LNCaP clone FGC (cell line): ENCODE measurements around the gene POLR2L.
A peak's percentile ranks its signal among the peaks of the same experiment; 100 is the strongest.

Experiments
- DNase-seq: peaks from one replicate; pipeline ENCODE4 v3.0.0-alpha.2; 2011; ENCODE audit warnings: low read depth
- H3K4me3 ChIP-seq: 2 replicates; pipeline ENCODE4 v1.5.1; 2011; ENCODE audit warnings: mild to moderate bottlenecking, low read depth, low read length, control low read depth
- CTCF ChIP-seq: IDR thresholded peaks from 2 replicates; pipeline ENCODE4 v1.5.1; 2012; ENCODE audit warnings: mild to moderate bottlenecking; ENCODE audit not compliant: control insufficient read depth, insufficient read depth; ENCODE audit errors: extremely low read depth

Gene POLR2L

DNA sequence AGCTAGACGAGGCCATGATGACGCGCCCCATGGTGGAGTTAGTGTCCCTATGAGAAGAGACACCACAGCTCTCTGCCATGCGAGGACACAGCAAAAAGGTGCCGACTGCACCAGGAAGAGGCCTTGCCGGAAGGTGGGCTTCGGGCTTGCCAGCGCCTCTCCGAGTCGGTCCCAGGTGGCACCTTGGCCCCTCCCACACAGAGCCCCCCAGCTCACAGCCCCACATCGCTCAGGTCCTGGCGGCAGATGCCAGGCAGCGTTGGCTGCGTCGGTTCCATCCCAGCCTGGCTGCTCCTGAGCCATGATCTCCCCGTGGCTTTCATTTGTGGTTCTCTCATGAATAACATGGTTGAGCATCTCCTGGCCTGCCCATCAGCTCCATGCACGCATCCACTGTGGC, 44.2 kb upstream of the POLR2L start:
- TF ChIP-seq CTCF = no peak
- H3K4me3 ChIP-seq = no peak overlapping the region
- no peak for DNase-seq

DNA sequence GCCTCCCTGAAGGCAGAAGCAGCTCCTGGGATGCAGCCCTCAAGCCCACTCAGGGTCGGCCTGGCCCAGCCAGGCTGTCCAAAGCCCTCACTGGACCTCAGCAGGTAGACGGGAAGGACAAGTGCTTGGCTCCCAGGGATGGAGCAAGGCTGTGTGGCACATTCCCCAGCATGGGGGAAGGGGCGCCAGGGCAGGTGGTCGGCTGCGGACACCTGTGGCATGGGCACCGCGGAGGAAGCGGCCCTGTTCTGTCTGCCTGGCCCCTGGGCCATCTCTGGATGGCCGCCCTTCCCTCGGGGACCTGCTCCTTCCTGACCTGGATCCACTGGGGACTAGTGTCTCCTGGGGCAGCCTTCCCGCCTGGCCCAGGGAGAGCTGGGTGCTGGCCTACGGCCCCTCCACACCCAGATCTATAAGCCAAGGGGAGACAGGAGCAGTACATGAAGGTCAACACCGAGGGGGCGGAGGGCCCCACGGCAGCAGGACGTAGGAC, 42.3 kb upstream of the POLR2L start:
- no peak for DNase-seq
- TF ChIP-seq CTCF = no peak
- H3K4me3 ChIP-seq = no peak overlapping the region

GRCh38 chr11:883527-883926, 41.2 kb upstream of the POLR2L start:
- TF ChIP-seq CTCF = no peak
- no peak for DNase-seq
- no peak overlapping the region for H3K4me3 ChIP-seq

- no peak for DNase-seq
- H3K4me3 ChIP-seq = no peak overlapping the region
- TF ChIP-seq CTCF = no peak
Observed at GRCh38 chr11:882596-882995, 40.3 kb upstream of the POLR2L start.

DNA sequence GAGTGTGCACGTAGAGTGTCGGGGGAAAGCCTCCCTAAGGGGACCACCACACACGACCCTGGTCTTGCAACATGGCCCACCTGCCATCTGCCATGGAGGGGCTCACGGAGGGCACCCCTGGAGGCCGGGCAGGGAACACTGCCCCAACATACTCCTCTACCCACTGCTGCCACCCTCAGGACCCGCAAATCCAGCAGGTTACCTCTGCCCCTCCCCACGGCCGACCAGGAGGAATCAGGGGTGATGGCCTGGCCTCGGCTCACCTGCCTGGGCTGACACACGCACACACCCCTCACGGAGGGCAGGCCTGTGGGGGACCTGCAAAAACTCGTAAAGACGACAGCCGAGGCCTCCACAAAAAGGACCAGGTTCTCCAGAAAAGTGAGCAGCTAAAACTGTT, 38.1 kb upstream of the POLR2L start:
- no peak for TF ChIP-seq CTCF
- no peak overlapping the region for H3K4me3 ChIP-seq
- no peak for DNase-seq

GRCh38 chr11:877565-877964, 35.2 kb upstream of the POLR2L start:
- no peak for TF ChIP-seq CTCF
- peak; percentile 31 for DNase-seq

GRCh38 chr11:876545-876944, 34.2 kb upstream of the POLR2L start:
- DNase-seq = peak; percentile 76
- no peak overlapping the region for H3K4me3 ChIP-seq
- no peak for TF ChIP-seq CTCF

More at GRCh38 chr11:877565-877964, 35.2 kb upstream of the POLR2L start:
- H3K4me3 ChIP-seq = no peak overlapping the region
